Glutamatergic neuron (in vitro differentiated cells): ENCODE measurements around the gene C12orf75. TPM values are rescaled to one million over a fixed set of nuclear protein-coding genes. Genes with fewer than 3 reads are reported as not detected.

Experiments
- DNase-seq: peaks from one replicate; pipeline ENCODE4 v3.0.0; 2022
- H3K27ac Mint-ChIP-seq: one replicate; pipeline ENCODE4 v1.8.0; 2020; ENCODE audit warnings: mild to moderate bottlenecking, mixed read lengths, inconsistent platforms; ENCODE audit not compliant: unreplicated experiment
- H3K27me3 Mint-ChIP-seq: one replicate; pipeline ENCODE4 v1.8.0; 2020; ENCODE audit warnings: mild to moderate bottlenecking, moderate library complexity, mixed read lengths, inconsistent platforms; ENCODE audit not compliant: unreplicated experiment
- H3K36me3 Mint-ChIP-seq: one replicate; pipeline ENCODE4 v1.8.0; 2020; ENCODE audit warnings: mild to moderate bottlenecking, mixed read lengths, inconsistent platforms; ENCODE audit not compliant: unreplicated experiment
- H3K4me1 Mint-ChIP-seq: one replicate; pipeline ENCODE4 v1.8.0; 2020; ENCODE audit warnings: mild to moderate bottlenecking, low read depth, mixed read lengths, inconsistent platforms; ENCODE audit not compliant: unreplicated experiment
- H3K4me3 Mint-ChIP-seq: one replicate; pipeline ENCODE4 v1.8.0; 2020; ENCODE audit warnings: mild to moderate bottlenecking, mixed read lengths, inconsistent platforms; ENCODE audit not compliant: unreplicated experiment
- H3K9me3 Mint-ChIP-seq: one replicate; pipeline ENCODE4 v1.8.0; 2020; ENCODE audit warnings: mild to moderate bottlenecking, moderate library complexity, mixed read lengths, inconsistent platforms; ENCODE audit not compliant: unreplicated experiment
- CTCF ChIP-seq: fragments of 200-600 bp; sonication (generic); IDR thresholded peaks from one replicate; pipeline ENCODE4 v1.5.0; 2021; ENCODE audit not compliant: partially characterized antibody, unreplicated experiment
- total RNA-seq: library from RNA; stranded (reverse); fragmentation: NEBNext Ultra II Directional; extraction: Animal tissue kit (Norgen Biotek cat#: 25700); gene quantifications from one replicate; pipeline ENCODE4 v1.2.1, GENCODE V29; 2021; ENCODE audit not compliant: unreplicated experiment

The C12orf75 gene
- total RNA-seq, 1 donor from 2014 or later, result 9.4 TPM

GRCh38 chr12:105321125-105321524 lies 9.4 kb upstream of the C12orf75 start:
- Mint-ChIP-seq H3K27ac (no peak overlapping the region), H3K27me3 (no peaks in the 10 kb centered on the region), H3K36me3 (no peaks in the 10 kb centered on the region), H3K4me3 (no peak overlapping the region), H3K4me1 (no peaks in the 10 kb centered on the region), H3K9me3 (peaks cover 1% of the 10 kb centered on the region)
- no peak for TF ChIP-seq CTCF
- DNase-seq, result no peak

- Mint-ChIP-seq H3K4me1 (no peaks in the 10 kb centered on the region), H3K36me3 (no peaks in the 10 kb centered on the region), H3K4me3 (no peak overlapping the region), H3K27me3 (no peaks in the 10 kb centered on the region), H3K27ac (no peak overlapping the region), H3K9me3 (no peaks in the 10 kb centered on the region)
- TF ChIP-seq CTCF, result no peak
- no peak for DNase-seq
Measured at GRCh38 chr12:105322070-105322469, 8.4 kb upstream of the C12orf75 start.

- Mint-ChIP-seq H3K27me3 (peaks cover 2% of the 10 kb centered on the region), H3K9me3 (no peaks in the 10 kb centered on the region), H3K27ac (no peak overlapping the region), H3K4me1 (no peaks in the 10 kb centered on the region), H3K4me3 (no peak overlapping the region), H3K36me3 (no peaks in the 10 kb centered on the region)
- TF ChIP-seq CTCF, result no peak
- DNase-seq, result no peak
Measured at GRCh38 chr12:105324704-105325103, 5.8 kb upstream of the C12orf75 start.

GRCh38 chr12:105325117-105325516 lies 5.4 kb upstream of the C12orf75 start:
- DNase-seq, result no peak
- H3K36me3 Mint-ChIP-seq, result no peaks in the 10 kb centered on the region
- H3K4me1 Mint-ChIP-seq, result peaks cover 1% of the 10 kb centered on the region
- no peak overlapping the region for H3K27ac Mint-ChIP-seq
- peaks cover 4% of the 10 kb centered on the region for H3K27me3 Mint-ChIP-seq
- no peak overlapping the region for H3K4me3 Mint-ChIP-seq
- TF ChIP-seq CTCF, result no peak
- H3K9me3 Mint-ChIP-seq, result peaks cover 2% of the 10 kb centered on the region

- H3K27me3 Mint-ChIP-seq, result peaks cover 4% of the 10 kb centered on the region
- peak overlapping the region; percentile 84 for H3K4me3 Mint-ChIP-seq
- H3K36me3 Mint-ChIP-seq, result no peaks in the 10 kb centered on the region
- H3K27ac Mint-ChIP-seq, result peak overlapping the region; percentile 18
- peaks cover 2% of the 10 kb centered on the region for H3K9me3 Mint-ChIP-seq
- DNase-seq, result no peak
- peaks cover 1% of the 10 kb centered on the region for H3K4me1 Mint-ChIP-seq
- no peak for TF ChIP-seq CTCF
Measured at GRCh38 chr12:105329926-105330282, 587 bp upstream of the C12orf75 start.
